CD8-positive, alpha-beta memory T cell (primary cell): ENCODE data around the gene USP11. TPM values are rescaled to one million over a fixed set of nuclear protein-coding genes. Genes with fewer than 3 reads are reported as not detected.
A peak's percentile ranks its signal among the peaks of the same experiment; 100 is the strongest.

Experiments used
- CTCF ChIA-PET: fragments of 350-600 bp; sonication (Branson Sonifier 250); formaldehyde crosslinking; loops from one replicate; lab custom pipeline; 2021; ENCODE audit warnings: antibody characterized with exemption; lab: Charles Lee
- POLR2A ChIA-PET: fragments of 350-600 bp; sonication (Branson Sonifier 250); formaldehyde crosslinking; loops from one replicate; lab custom pipeline; 2021; ENCODE audit warnings: antibody characterized with exemption; lab: Charles Lee
- DNase-seq, 5 donors: peaks; one replicate each; pipeline versions ENCODE4 v3.0.0 to v3.0.0-alpha.2; 2020 to 2022; ENCODE audit warnings: mixed read lengths in 1 of 5
- H3K27ac ChIP-seq: one replicate; pipeline ENCODE4 v1.7.0; 2013; ENCODE audit warnings: low read depth, mild to moderate bottlenecking, low read length, moderate library complexity
- H3K27me3 ChIP-seq: 2 replicates; pipeline ENCODE4 v1.7.0; 2013; ENCODE audit warnings: low read length, mild to moderate bottlenecking; ENCODE audit not compliant: insufficient read depth, poor library complexity, severe bottlenecking
- H3K36me3 ChIP-seq: 2 replicates; pipeline ENCODE4 v1.7.0; 2013; ENCODE audit warnings: mild to moderate bottlenecking, low read length, moderate library complexity; ENCODE audit not compliant: insufficient read depth
- H3K4me1 ChIP-seq: 2 replicates; pipeline ENCODE4 v1.7.0; 2013; ENCODE audit warnings: mild to moderate bottlenecking, low read length, moderate library complexity; ENCODE audit not compliant: insufficient read depth
- H3K4me3 ChIP-seq: 2 replicates; pipeline ENCODE4 v1.7.0; 2013; ENCODE audit warnings: mild to moderate bottlenecking, low read length
- H3K9me3 ChIP-seq: 2 replicates; pipeline ENCODE4 v1.7.0; 2013; ENCODE audit warnings: mild to moderate bottlenecking, low read length
- H3K27ac Mint-ChIP-seq, 8 donors: one replicate each; pipeline ENCODE4 v1.8.0; 2020 to 2021; ENCODE audit warnings: mixed read lengths in 8 of 8, mild to moderate bottlenecking in 6 of 8, inconsistent platforms in 3 of 8, moderate library complexity in 3 of 8
- H3K27me3 Mint-ChIP-seq, 2 donors: one replicate each; pipeline ENCODE4 v1.8.0; 2020 to 2021; ENCODE audit warnings: mixed read lengths in 2 of 2, mild to moderate bottlenecking in 1 of 2, moderate library complexity in 1 of 2
- H3K36me3 Mint-ChIP-seq, 3 donors: one replicate each; pipeline ENCODE4 v1.8.0; 2020 to 2021; ENCODE audit warnings: mixed read lengths in 3 of 3, inconsistent platforms in 1 of 3, mild to moderate bottlenecking in 1 of 3
- H3K4me1 Mint-ChIP-seq, 3 donors: one replicate each; pipeline ENCODE4 v1.8.0; 2020 to 2021; ENCODE audit warnings: mixed read lengths in 3 of 3, inconsistent platforms in 1 of 3, mild to moderate bottlenecking in 1 of 3
- H3K4me3 Mint-ChIP-seq, 7 donors: one replicate each; pipeline ENCODE4 v1.8.0; 2020 to 2021; ENCODE audit warnings: mixed read lengths in 7 of 7, mild to moderate bottlenecking in 6 of 7, moderate library complexity in 4 of 7, inconsistent platforms in 2 of 7
- H3K9me3 Mint-ChIP-seq, 5 donors: one replicate each; pipeline ENCODE4 v1.8.0; 2020 to 2022; ENCODE audit warnings: mixed read lengths in 5 of 5, mild to moderate bottlenecking in 3 of 5, moderate library complexity in 2 of 5, inconsistent platforms in 1 of 5
- polyA plus RNA-seq: library from polyadenylated mRNA; unstranded; fragments of 300-500 nt; fragmentation: Illumina TruSeq; gene quantifications from one replicate; pipeline ENCODE4 v1.2.3, GENCODE V29; 2021
- total RNA-seq, 2 experiments: library from RNA; stranded (reverse); gene quantifications; one replicate each; pipeline ENCODE4 v1.2.3, GENCODE V29; 2021

USP11 gene
- total and polyA plus RNA-seq, 3 experiments from 2014 or later: 34.0 to 121 (median 41.7) TPM

GRCh38 chrX:47223476-47224250, 9.1 kb upstream of the USP11 start:
- POLR2A ChIA-PET: no interaction called here
- H3K4me3 Mint-ChIP-seq: no peak overlapping the region
- peaks cover 22 to 32% (median 24%) of the 10 kb centered on the region in 3 donors for H3K4me1 Mint-ChIP-seq
- peaks cover 5 to 60% (median 13%) of the 10 kb centered on the region in 3 donors for H3K36me3 Mint-ChIP-seq
- H3K27me3 ChIP-seq: no peaks in the 10 kb centered on the region
- H3K9me3 Mint-ChIP-seq: no peaks in the 10 kb centered on the region
- H3K27me3 Mint-ChIP-seq: peaks cover 0 to 1% of the 10 kb centered on the region in 2 donors
- no peak overlapping the region for H3K27ac Mint-ChIP-seq
- H3K4me1 ChIP-seq: peaks cover 12% of the 10 kb centered on the region
- peaks cover 21% of the 10 kb centered on the region for H3K36me3 ChIP-seq
- H3K27ac ChIP-seq: no peak overlapping the region
- H3K4me3 ChIP-seq: no peak overlapping the region
- DNase-seq: no peak
- no peaks in the 10 kb centered on the region for H3K9me3 ChIP-seq
- CTCF ChIA-PET: no interaction called here

GRCh38 chrX:47224266-47224895, 8.4 kb upstream of the USP11 start:
- DNase-seq: no peak
- Mint-ChIP-seq H3K4me1 (peaks cover 19 to 29% (median 21%) of the 10 kb centered on the region in 3 donors), H3K36me3 (peaks cover 5 to 64% (median 13%) of the 10 kb centered on the region in 3 donors), H3K27ac (peak overlapping the region in 1 of 8 donors; percentile 49), H3K27me3 (peaks cover 0 to 3% of the 10 kb centered on the region in 2 donors), H3K4me3 (no peak overlapping the region), H3K9me3 (no peaks in the 10 kb centered on the region)
- ChIA-PET CTCF (no interaction called here), POLR2A (no interaction called here)
- H3K27ac ChIP-seq: no peak overlapping the region
- no peaks in the 10 kb centered on the region for H3K27me3 ChIP-seq
- H3K9me3 ChIP-seq: no peaks in the 10 kb centered on the region
- H3K4me1 ChIP-seq: peaks cover 12% of the 10 kb centered on the region
- peaks cover 21% of the 10 kb centered on the region for H3K36me3 ChIP-seq
- no peak overlapping the region for H3K4me3 ChIP-seq

- ChIA-PET POLR2A (no interaction called here), CTCF (no interaction called here)
- Histone ChIP-seq H3K36me3 (peaks cover 21% of the 10 kb centered on the region), H3K27me3 (no peaks in the 10 kb centered on the region), H3K9me3 (no peaks in the 10 kb centered on the region), H3K4me1 (peaks cover 8% of the 10 kb centered on the region), H3K4me3 (no peak overlapping the region), H3K27ac (no peak overlapping the region)
- no peak for DNase-seq
- Mint-ChIP-seq H3K4me3 (no peak overlapping the region), H3K27ac (no peak overlapping the region), H3K9me3 (no peaks in the 10 kb centered on the region), H3K27me3 (peaks cover 0 to 3% of the 10 kb centered on the region in 2 donors), H3K36me3 (peaks cover 5 to 66% (median 13%) of the 10 kb centered on the region in 3 donors), H3K4me1 (peaks cover 13 to 24% (median 16%) of the 10 kb centered on the region in 3 donors)
Observed at GRCh38 chrX:47224896-47225290, 7.9 kb upstream of the USP11 start.

GRCh38 chrX:47226071-47226470, 6.7 kb upstream of the USP11 start:
- no peaks in the 10 kb centered on the region for H3K27me3 ChIP-seq
- H3K4me3 ChIP-seq: no peak overlapping the region
- no peak overlapping the region for H3K27ac ChIP-seq
- POLR2A ChIA-PET: no interaction called here
- H3K36me3 ChIP-seq: peaks cover 21% of the 10 kb centered on the region
- H3K4me3 Mint-ChIP-seq: no peak overlapping the region
- no peaks in the 10 kb centered on the region for H3K4me1 ChIP-seq
- H3K9me3 Mint-ChIP-seq: no peaks in the 10 kb centered on the region
- CTCF ChIA-PET: no interaction called here
- no peaks in the 10 kb centered on the region for H3K9me3 ChIP-seq
- H3K4me1 Mint-ChIP-seq: peaks cover 2 to 12% (median 5%) of the 10 kb centered on the region in 3 donors
- H3K36me3 Mint-ChIP-seq: peaks cover 5 to 63% (median 14%) of the 10 kb centered on the region in 3 donors
- DNase-seq: no peak
- peak overlapping the region in 1 of 8 donors; percentile 32 for H3K27ac Mint-ChIP-seq
- peaks cover 0 to 4% of the 10 kb centered on the region in 2 donors for H3K27me3 Mint-ChIP-seq

GRCh38 chrX:47226531-47227333, 6.1 kb upstream of the USP11 start:
- Mint-ChIP-seq H3K27me3 (peaks cover 0 to 5% of the 10 kb centered on the region in 2 donors), H3K36me3 (peaks cover 5 to 63% (median 14%) of the 10 kb centered on the region in 3 donors)

GRCh38 chrX:47227334-47227583, 5.5 kb upstream of the USP11 start:
- Histone ChIP-seq H3K4me3 (no peak overlapping the region), H3K9me3 (no peaks in the 10 kb centered on the region), H3K4me1 (peaks cover 1% of the 10 kb centered on the region), H3K36me3 (peaks cover 21% of the 10 kb centered on the region), H3K27ac (no peak overlapping the region), H3K27me3 (no peaks in the 10 kb centered on the region)
- Mint-ChIP-seq H3K27me3 (peaks cover 0 to 5% of the 10 kb centered on the region in 2 donors), H3K36me3 (peaks cover 5 to 60% (median 14%) of the 10 kb centered on the region in 3 donors), H3K27ac (peak overlapping the region in 1 of 8 donors; percentile 26), H3K9me3 (no peaks in the 10 kb centered on the region), H3K4me1 (peaks cover 5 to 6% (median 5%) of the 10 kb centered on the region in 3 donors), H3K4me3 (no peak overlapping the region)
- no peak for DNase-seq
- CTCF ChIA-PET: no interaction called here
- POLR2A ChIA-PET: no interaction called here

More at GRCh38 chrX:47226531-47227333, 6.1 kb upstream of the USP11 start:
- Histone ChIP-seq H3K9me3 (no peaks in the 10 kb centered on the region), H3K27ac (no peak overlapping the region), H3K27me3 (no peaks in the 10 kb centered on the region), H3K4me3 (no peak overlapping the region), H3K4me1 (no peaks in the 10 kb centered on the region), H3K36me3 (peaks cover 21% of the 10 kb centered on the region)
- no peak for DNase-seq
- peaks cover 1 to 9% (median 5%) of the 10 kb centered on the region in 3 donors for H3K4me1 Mint-ChIP-seq
- no peak overlapping the region for H3K4me3 Mint-ChIP-seq
- CTCF ChIA-PET: no interaction called here
- POLR2A ChIA-PET: no interaction called here
- no peaks in the 10 kb centered on the region for H3K9me3 Mint-ChIP-seq
- peak overlapping the region in 1 of 8 donors; percentile 32 for H3K27ac Mint-ChIP-seq

GRCh38 chrX:47228550-47229270, 4.1 kb upstream of the USP11 start:
- Mint-ChIP-seq H3K4me3 (no peak overlapping the region), H3K9me3 (no peaks in the 10 kb centered on the region), H3K27me3 (peaks cover 0 to 7% of the 10 kb centered on the region in 2 donors), H3K4me1 (peaks cover 6 to 12% (median 10%) of the 10 kb centered on the region in 3 donors), H3K36me3 (peaks cover 5 to 58% (median 14%) of the 10 kb centered on the region in 3 donors), H3K27ac (no peak overlapping the region)
- H3K4me3 ChIP-seq: no peak overlapping the region
- peaks cover 14% of the 10 kb centered on the region for H3K36me3 ChIP-seq
- no peak overlapping the region for H3K27ac ChIP-seq
- no peaks in the 10 kb centered on the region for H3K27me3 ChIP-seq
- H3K4me1 ChIP-seq: peaks cover 6% of the 10 kb centered on the region
- ChIA-PET CTCF (no interaction called here), POLR2A (interaction anchor here (1.7 kb wide), 1 partner anchor 11 kb away, joined by 4 read pairs; no protein-coding TSS in a partner anchor)
- no peak for DNase-seq
- H3K9me3 ChIP-seq: no peaks in the 10 kb centered on the region
